Lower leg skin (tissue), 4 donors: ENCODE results near the gene NT5DC3. TPM values are rescaled to one million over a fixed set of nuclear protein-coding genes. Genes with fewer than 3 reads are reported as not detected.

Source experiments
- DNase-seq, 2 donors: peaks; one replicate each; pipeline ENCODE4 v3.0.0-alpha.2; 2019; ENCODE audit warnings: low spot score in 2 of 2
- H3K4me3 ChIP-seq: fragments of 200-600 bp; sonication (generic); 2 replicates; pipeline ENCODE4 v1.5.1; 2017; ENCODE audit warnings: mild to moderate bottlenecking, low read depth; ENCODE audit not compliant: poor library complexity, severe bottlenecking
- CTCF ChIP-seq, 3 donors: fragments of 450-650 bp; IDR thresholded peaks; one replicate each; pipeline ENCODE4 v1.5.1; 2016; ENCODE audit warnings: antibody characterized with exemption in 3 of 3, mild to moderate bottlenecking in 3 of 3, moderate library complexity in 2 of 3
- POLR2A ChIP-seq, 2 donors: fragments of 450-650 bp; IDR thresholded peaks; one replicate each; pipeline ENCODE4 v1.6.1; 2016 to 2017; ENCODE audit warnings: antibody characterized with exemption in 2 of 2, mild to moderate bottlenecking in 1 of 2, moderate library complexity in 1 of 2
- WGBS, 2 donors: methylation state at CpG; one replicate each; pipeline ENCODE4 v1.1.5; 2018; 5-methylcytosine and 5-hydroxymethylcytosine counted together
- intact Hi-C: fragments of 100-400 bp; cut with DNase I; formaldehyde crosslinking; loops from one replicate; pipeline ENCODE4 v1.15.0; 2023; ENCODE audit warnings: low total_unique reads
- total RNA-seq, 4 donors: library from RNA; depleted of rRNA; stranded (reverse); fragments of >200 nt; gene quantifications; one replicate each; pipeline ENCODE4 v1.1.0, GENCODE V29; 2016

NT5DC3 gene
- total RNA-seq, 4 donors from 2014 or later = 2.9 to 4.2 (median 3.5) TPM

- intact Hi-C loops = no loop called here
- TF ChIP-seq POLR2A (IDR thresholded peaks at IDR 0.05) = no peak
- H3K4me3 ChIP-seq = no peak overlapping the region
- DNase-seq = no peak
- 96 to 100% methylated on average over 2 of the region's 2 CpGs for WGBS, 2 donors
Measured at GRCh38 chr12:103830730-103831320, 10.2 kb downstream of the NT5DC3 start.

GRCh38 chr12:103830025-103830725, 10.9 kb downstream of the NT5DC3 start:
- intact Hi-C loops = no loop called here
- no peak for TF ChIP-seq CTCF (IDR thresholded peaks at IDR 0.05)
- no peak for TF ChIP-seq POLR2A (IDR thresholded peaks at IDR 0.05)
- no peak overlapping the region for H3K4me3 ChIP-seq
- 92 to 98% methylated on average over 5 of the region's 5 CpGs for WGBS, 2 donors
- DNase-seq = no peak

GRCh38 chr12:103829092-103829491, 11.9 kb downstream of the NT5DC3 start:
- H3K4me3 ChIP-seq = no peak overlapping the region
- intact Hi-C loops = no loop called here
- DNase-seq = no peak

GRCh38 chr12:103827911-103828391, 13.1 kb downstream of the NT5DC3 start:
- H3K4me3 ChIP-seq = no peak overlapping the region
- intact Hi-C loops = no loop called here
- DNase-seq = no peak
- 62 to 68% methylated on average over 2 of the region's 2 CpGs for WGBS, 2 donors
- TF ChIP-seq CTCF (IDR thresholded peaks at IDR 0.05) (no peak), POLR2A (IDR thresholded peaks at IDR 0.05) (no peak)

More at GRCh38 chr12:103829092-103829491, 11.9 kb downstream of the NT5DC3 start:
- TF ChIP-seq POLR2A (IDR thresholded peaks at IDR 0.05) (no peak), CTCF (IDR thresholded peaks at IDR 0.05) (no peak)

GRCh38 chr12:103824845-103825244, 16.2 kb downstream of the NT5DC3 start:
- no peak for DNase-seq
- 61 to 73% methylated on average over 3 of the region's 3 CpGs for WGBS, 2 donors
- TF ChIP-seq POLR2A (IDR thresholded peaks at IDR 0.05) = no peak
- TF ChIP-seq CTCF (IDR thresholded peaks at IDR 0.05) = no peak
- H3K4me3 ChIP-seq = no peak overlapping the region
- intact Hi-C loops = no loop called here

- no peak overlapping the region for H3K4me3 ChIP-seq
- intact Hi-C loops = no loop called here
- TF ChIP-seq CTCF (IDR thresholded peaks at IDR 0.05) (no peak), POLR2A (IDR thresholded peaks at IDR 0.05) (no peak)
- no peak for DNase-seq
- WGBS, 2 donors = 77 to 92% methylated on average over 3 of the region's 3 CpGs
Measured at GRCh38 chr12:103824290-103824689, 16.7 kb downstream of the NT5DC3 start.
